SU-DHL-6 (cell line): Measurements from ENCODE around the gene IGSF3.

Experiments used
- EZH2phosphoT487 ChIP-seq: fragments of 200-600 bp; sonication (generic), shearing (Covaris generic); conservative IDR thresholded peaks from 2 replicates; pipeline ENCODE4 v1.6.1; 2018; ENCODE audit warnings: mild to moderate bottlenecking, antibody characterized with exemption, low read length, moderate library complexity, mixed read lengths
- TF ChIP-seq, protein P1 (sequence below): fragments of 200-600 bp; sonication (generic); IDR thresholded peaks from one replicate; pipeline ENCODE4 v1.5.1; 2017; ENCODE audit warnings: antibody characterized with exemption, mild to moderate bottlenecking, low read length, moderate library complexity; ENCODE audit not compliant: insufficient read depth, poor library complexity, severe bottlenecking

DNA sequence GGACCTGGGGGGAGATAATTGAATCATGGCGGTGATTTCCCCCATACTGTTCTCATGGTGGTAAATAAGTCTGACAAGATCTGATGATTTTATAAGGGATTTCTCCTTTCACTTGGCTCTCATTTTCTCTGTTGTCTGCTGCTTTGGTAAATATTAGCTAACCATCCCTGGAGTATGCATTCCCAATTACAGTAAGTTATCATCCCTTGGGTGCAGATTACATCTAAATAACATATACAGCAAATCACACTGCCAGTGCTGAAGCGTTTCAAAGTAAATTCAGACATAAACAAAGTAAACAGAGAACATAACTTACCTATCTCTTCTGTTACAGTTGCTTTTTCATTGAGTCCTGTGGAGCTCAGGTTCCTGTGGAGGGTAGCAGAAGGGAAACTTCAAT, 38.6 kb upstream of the IGSF3 start:
- TF ChIP-seq, protein P1, sequence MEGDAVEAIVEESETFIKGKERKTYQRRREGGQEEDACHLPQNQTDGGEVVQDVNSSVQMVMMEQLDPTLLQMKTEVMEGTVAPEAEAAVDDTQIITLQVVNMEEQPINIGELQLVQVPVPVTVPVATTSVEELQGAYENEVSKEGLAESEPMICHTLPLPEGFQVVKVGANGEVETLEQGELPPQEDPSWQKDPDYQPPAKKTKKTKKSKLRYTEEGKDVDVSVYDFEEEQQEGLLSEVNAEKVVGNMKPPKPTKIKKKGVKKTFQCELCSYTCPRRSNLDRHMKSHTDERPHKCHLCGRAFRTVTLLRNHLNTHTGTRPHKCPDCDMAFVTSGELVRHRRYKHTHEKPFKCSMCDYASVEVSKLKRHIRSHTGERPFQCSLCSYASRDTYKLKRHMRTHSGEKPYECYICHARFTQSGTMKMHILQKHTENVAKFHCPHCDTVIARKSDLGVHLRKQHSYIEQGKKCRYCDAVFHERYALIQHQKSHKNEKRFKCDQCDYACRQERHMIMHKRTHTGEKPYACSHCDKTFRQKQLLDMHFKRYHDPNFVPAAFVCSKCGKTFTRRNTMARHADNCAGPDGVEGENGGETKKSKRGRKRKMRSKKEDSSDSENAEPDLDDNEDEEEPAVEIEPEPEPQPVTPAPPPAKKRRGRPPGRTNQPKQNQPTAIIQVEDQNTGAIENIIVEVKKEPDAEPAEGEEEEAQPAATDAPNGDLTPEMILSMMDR, result no peak
- no peak for TF ChIP-seq EZH2phosphoT487
